CD4-positive, alpha-beta T cell treated with Interleukin-17A for 1 hour (primary cell): ENCODE measurements around the gene YIF1B.
"Not testable (repeated sequence)": the region's sequence is repeated elsewhere in the genome, so short reads cannot be mapped to it uniquely, and the experiment has no call there.

Experiments
- DNase-seq: peaks from one replicate; pipeline ENCODE4 v3.0.0-alpha.2; 2020

YIF1B gene, protein sequence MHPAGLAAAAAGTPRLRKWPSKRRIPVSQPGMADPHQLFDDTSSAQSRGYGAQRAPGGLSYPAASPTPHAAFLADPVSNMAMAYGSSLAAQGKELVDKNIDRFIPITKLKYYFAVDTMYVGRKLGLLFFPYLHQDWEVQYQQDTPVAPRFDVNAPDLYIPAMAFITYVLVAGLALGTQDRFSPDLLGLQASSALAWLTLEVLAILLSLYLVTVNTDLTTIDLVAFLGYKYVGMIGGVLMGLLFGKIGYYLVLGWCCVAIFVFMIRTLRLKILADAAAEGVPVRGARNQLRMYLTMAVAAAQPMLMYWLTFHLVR

GRCh38 chr19:38315657-38316476 lies at the start of gene YIF1B:
TSS of gene YIF1B (minus strand) at chr19:38315947. CDS start at chr19:38315917, 30 bp downstream.
- peak; percentile 98 for DNase-seq

DNA sequence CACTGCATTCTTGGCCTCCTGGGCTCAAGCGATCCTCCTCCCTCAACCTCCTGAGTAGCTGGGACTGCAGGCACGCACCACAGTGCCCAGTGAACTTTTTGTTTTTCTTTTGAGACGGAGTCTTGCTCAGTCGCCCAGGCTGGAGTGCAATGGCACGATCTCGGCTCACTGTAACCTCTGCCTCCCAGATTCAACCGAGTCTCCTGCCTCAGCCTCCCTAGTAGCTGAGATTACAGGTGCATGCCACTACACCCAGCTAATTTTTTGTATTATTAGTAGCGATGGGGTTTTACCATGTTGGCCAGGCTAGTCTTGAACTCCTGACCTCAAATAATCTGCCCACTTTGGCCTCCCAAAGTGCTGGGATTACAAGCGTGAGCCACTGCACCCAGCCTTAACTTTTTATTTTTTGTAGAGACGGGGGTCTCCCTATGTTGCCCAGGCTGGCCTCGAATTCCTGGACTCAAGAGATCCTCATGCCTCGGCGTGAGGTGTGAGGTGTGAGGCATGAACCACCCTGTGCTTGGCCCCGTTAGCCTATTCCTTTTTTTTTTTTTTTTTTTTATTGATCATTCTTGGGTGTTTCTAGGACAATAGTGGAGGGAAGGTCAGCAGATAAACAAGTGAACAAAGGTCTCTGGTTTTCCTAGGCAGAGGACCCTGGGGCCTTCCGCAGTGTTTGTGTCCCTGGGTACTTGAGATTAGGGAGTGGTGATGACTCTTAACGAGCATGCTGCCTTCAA lies 47.4 kb upstream of the YIF1B start:
- not testable (repeated sequence) for DNase-seq

GRCh38 chr19:38362076-38362945 lies 46.6 kb upstream of the YIF1B start:
- DNase-seq = peak; percentile 80

DNA sequence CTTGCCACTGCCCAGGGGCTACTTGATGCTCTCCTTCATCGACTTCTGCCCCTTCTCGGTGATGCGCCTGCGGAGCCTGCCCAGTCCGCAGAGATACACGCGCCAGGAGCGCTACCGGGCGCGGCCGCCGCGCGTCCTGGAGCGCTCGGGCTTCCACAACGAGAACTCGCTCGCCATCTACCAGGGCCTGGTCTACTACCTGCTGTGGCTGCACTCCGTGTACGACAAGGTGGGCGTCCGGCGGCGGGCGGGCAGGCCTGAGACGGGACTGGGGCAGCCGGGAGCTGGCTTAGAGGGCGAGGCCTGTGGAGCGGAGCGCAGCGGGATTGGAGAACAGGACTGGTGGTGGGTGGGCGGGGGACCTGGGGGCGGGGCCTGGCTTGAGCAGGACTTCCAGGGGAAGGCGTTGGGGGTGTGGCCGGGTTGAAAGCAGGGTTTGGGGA lies 45.9 kb upstream of the YIF1B start:
- peak; percentile 70 for DNase-seq

DNA sequence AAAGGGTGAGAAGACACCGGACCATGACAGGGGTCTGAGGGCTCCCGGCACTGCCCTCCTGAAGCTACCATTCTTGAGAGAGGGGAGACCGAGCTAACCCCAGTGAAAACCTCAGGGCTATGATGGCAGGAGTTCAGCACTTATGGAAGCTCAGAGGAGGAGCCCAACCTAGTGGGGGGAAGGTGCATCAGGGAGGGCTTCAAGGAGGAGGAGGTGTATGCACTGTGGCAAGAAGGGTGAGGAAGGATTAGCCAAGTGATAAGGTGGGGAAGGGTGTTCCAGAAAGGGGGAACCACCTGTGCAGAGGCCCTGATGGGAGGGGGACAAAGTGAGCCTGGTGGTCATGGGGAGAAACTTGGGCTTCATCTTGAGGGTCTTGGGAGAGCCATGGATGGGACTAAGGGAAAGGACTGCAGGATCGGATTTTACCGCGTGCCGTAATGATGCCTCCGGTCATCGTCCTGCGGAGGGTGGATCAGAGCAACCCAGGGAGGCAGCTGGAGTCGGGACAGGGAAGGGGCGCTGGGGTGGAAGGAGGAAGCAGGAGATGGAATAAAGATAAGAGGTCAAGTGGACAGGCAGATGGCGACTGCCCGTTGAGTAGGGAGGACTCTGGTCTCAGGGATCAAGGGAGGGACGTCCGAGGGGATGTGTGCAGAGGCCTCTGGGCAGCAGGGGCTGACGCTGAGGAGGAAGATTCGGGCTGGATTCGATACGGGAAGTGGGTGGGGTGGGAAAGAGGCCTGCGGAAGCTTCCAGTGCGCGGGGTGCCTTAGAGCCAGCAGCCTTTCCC lies 45.3 kb upstream of the YIF1B start:
- DNase-seq = no peak

DNA sequence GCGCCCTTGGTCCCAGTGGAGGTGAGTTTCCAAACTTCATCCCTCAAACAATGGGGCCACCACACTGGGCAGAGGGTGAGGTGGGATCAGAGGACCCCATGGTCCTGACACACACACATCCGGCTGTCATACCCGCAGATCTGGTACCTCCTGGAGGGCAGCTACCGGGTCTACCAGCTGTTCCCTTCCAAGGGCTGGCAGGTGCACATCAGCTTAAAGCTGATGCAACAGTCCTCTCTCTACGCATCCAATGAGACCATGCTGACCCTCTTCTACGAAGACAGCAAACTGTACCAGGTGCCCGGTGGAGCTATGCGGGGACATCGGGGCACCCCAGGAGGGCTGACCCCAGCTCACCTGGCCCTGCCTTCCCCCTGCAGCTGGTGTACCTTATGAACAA lies 44.6 kb upstream of the YIF1B start:
- DNase-seq = no peak

GRCh38 chr19:38359242-38360021 lies 43.7 kb upstream of the YIF1B start:
- no peak for DNase-seq

DNA sequence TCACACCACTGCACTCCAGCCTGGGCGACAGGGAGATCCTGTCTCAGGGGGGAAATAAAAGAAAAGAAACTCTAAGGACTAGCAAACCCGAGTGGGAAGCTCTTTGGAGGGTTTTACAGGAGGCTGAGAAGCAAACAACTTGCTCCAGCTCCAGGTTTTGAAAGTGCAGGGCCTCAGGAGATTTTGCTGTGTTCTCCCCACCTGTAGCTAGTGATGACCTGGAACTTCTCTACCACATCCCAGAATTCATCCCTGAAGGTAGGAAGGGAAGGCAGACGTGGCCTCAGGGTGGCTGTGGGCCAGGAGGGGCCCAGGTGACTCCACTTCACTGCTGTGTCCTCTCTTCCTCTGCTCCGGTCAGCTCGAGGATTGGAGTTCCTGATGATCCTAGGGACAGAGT lies 42.3 kb upstream of the YIF1B start:
- no peak for DNase-seq

- DNase-seq = no peak
Measured at GRCh38 chr19:38355728-38356725, 40.3 kb upstream of the YIF1B start.

GRCh38 chr19:38352611-38353010 lies 36.9 kb upstream of the YIF1B start:
- DNase-seq = no peak

GRCh38 chr19:38351865-38352395 lies 36.2 kb upstream of the YIF1B start:
- DNase-seq = no peak

DNA sequence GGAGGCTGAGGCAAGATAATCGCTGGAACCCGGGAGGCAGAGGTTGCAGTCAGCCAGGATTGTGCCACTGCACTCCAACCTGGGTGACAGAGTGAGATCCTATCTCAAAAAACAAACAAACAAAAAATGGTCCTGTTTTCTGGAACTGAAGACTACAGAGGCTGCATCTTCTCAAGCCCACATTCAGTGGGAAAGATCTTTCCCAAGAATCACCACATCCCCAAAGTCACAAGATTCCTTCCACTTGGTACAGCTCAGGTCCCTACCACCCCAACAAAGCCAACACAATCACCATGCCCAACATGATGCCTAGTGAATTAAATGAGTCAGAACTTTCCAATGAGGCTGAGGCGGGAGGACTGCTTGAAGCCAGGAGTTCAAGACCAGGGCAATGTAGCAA lies 35.1 kb upstream of the YIF1B start:
- no peak for DNase-seq

- DNase-seq = no peak
Measured at GRCh38 chr19:38346837-38347236, 31.1 kb upstream of the YIF1B start.

GRCh38 chr19:38340927-38341326 lies 25.2 kb upstream of the YIF1B start:
- no peak for DNase-seq

GRCh38 chr19:38339011-38339410 lies 23.3 kb upstream of the YIF1B start:
- DNase-seq = not testable (repeated sequence)

- no peak for DNase-seq
Measured at GRCh38 chr19:38337360-38337653, 21.6 kb upstream of the YIF1B start.

- peak; percentile 97 for DNase-seq
Measured at GRCh38 chr19:38336638-38337359, 21.1 kb upstream of the YIF1B start.

GRCh38 chr19:38335949-38336637 lies 20.3 kb upstream of the YIF1B start:
- peak; percentile 96 for DNase-seq
